HFFc6 (cell line): ENCODE measurements around the gene IGF1R. TPM values are rescaled to one million over a fixed set of nuclear protein-coding genes. Genes with fewer than 3 reads are reported as not detected.

Source experiments
- DNase-seq: peaks from one replicate; pipeline ENCODE4 v3.0.0-alpha.2; 2018
- H3K27ac Mint-ChIP-seq: 2 replicates; pipeline ENCODE4 v1.8.0; 2020; ENCODE audit warnings: mild to moderate bottlenecking, mixed read lengths
- H3K27me3 Mint-ChIP-seq: 2 replicates; pipeline ENCODE4 v1.8.0; 2021; ENCODE audit warnings: mild to moderate bottlenecking, moderate library complexity, mixed read lengths; ENCODE audit not compliant: insufficient read depth
- H3K36me3 Mint-ChIP-seq: 2 replicates; pipeline ENCODE4 v1.8.0; 2021; ENCODE audit warnings: low read depth, mixed read lengths
- H3K4me1 Mint-ChIP-seq: 2 replicates; pipeline ENCODE4 v1.8.0; 2020; ENCODE audit warnings: low read depth, mixed read lengths
- H3K4me3 Mint-ChIP-seq: 2 replicates; pipeline ENCODE4 v1.8.0; 2020; ENCODE audit warnings: mild to moderate bottlenecking, moderate library complexity, mixed read lengths
- H3K9me3 Mint-ChIP-seq: 2 replicates; pipeline ENCODE4 v1.8.0; 2020; ENCODE audit warnings: mild to moderate bottlenecking, mixed read lengths
- total RNA-seq, 6 experiments: library from RNA; stranded (reverse); fragmentation: NEBNext Ultra II Directional; extraction: Animal tissue kit (Norgen Biotek cat#: 25700); gene quantifications; 2 replicates in 1 of 6; 3 replicates in 5 of 6; pipeline ENCODE4 v1.2.3, GENCODE V29; 2021
- TF ChIP-seq, protein P1 (sequence below): fragments of 200-600 bp; sonication (generic); IDR thresholded peaks from 2 replicates; pipeline ENCODE4 v1.5.0; 2021; ENCODE audit warnings: antibody characterized with exemption, mild to moderate bottlenecking

The IGF1R gene
- total RNA-seq, 6 experiments from 2014 or later: 46.7 to 61.9 (median 50.1) TPM

DNA sequence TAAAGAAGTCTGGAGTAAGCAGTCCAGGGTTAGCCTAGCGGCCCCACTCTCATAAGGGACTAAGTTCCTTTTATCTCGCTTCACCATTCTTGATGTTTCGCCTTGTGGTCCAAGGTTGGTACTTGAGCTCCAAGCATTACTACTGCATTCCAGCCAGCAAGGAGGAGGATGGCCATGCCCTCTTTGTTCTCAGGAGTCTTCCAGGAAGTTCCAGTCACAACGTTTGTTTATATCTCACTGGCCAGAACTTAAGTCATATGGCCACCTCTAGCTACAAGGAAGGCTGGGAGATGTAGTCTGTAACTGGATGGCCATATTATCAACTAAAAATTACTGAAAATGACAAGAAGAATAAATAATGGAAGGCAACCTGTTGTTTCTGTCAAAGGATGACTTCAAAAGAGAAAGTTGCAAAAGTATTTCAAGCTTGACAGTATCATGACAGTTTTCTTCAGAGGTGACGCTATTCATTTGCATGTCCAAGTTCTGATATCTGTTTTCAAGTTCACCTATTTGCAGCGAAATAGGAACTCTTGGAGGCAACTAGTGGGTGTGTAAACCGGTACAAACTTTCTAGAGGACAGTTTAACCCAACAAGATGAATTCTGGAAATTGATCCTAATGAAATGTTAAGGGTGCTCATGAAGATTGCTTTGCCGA lies 240.6 kb downstream of the IGF1R start:
- Mint-ChIP-seq H3K27me3 (no peaks in the 10 kb centered on the region), H3K36me3 (peaks cover 14% of the 10 kb centered on the region), H3K4me1 (peaks cover 73% of the 10 kb centered on the region), H3K27ac (peak overlapping the region; percentile 99), H3K4me3 (peak overlapping the region; percentile 87), H3K9me3 (no peaks in the 10 kb centered on the region)
- TF ChIP-seq, protein P1, sequence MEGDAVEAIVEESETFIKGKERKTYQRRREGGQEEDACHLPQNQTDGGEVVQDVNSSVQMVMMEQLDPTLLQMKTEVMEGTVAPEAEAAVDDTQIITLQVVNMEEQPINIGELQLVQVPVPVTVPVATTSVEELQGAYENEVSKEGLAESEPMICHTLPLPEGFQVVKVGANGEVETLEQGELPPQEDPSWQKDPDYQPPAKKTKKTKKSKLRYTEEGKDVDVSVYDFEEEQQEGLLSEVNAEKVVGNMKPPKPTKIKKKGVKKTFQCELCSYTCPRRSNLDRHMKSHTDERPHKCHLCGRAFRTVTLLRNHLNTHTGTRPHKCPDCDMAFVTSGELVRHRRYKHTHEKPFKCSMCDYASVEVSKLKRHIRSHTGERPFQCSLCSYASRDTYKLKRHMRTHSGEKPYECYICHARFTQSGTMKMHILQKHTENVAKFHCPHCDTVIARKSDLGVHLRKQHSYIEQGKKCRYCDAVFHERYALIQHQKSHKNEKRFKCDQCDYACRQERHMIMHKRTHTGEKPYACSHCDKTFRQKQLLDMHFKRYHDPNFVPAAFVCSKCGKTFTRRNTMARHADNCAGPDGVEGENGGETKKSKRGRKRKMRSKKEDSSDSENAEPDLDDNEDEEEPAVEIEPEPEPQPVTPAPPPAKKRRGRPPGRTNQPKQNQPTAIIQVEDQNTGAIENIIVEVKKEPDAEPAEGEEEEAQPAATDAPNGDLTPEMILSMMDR: no peak
- peak; percentile 60 for DNase-seq

DNA sequence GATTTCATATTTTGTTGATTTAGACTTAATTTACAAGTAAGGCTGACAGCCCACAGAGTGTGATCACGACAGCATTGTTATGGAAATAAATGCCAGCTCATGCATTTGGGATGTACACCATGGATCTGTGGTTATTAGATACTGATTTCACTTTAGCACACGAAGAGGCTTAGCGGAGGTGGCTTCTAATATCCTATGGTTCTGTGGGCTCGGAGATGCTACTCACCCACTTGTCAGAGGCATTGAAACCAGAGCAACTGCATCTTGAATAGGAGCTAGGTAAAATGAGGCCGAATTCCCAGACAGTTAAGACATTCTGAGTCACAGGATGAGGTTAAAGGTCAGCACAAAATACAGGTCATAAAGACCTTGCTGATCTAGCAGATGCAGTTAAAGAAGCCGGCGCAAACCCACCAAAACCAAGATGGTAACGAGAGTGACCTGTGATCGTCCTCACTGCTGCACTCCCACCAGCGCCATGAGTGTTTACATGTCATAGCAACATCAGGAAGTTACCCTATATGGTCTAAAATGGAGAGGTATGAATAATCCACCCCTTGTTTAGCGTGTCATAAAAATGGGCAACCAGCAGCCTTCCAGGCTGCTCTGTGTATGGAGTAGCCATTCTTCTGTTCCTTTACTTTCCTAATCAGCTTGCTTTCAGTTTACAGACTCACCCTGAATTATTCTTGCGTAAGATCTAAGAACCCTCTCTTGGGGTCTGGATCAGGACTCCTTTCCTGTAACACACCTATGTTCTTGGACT lies 241.8 kb downstream of the IGF1R start:
- peak; percentile 79 for DNase-seq
- TF ChIP-seq, protein P1: no peak
- no peaks in the 10 kb centered on the region for H3K9me3 Mint-ChIP-seq
- H3K36me3 Mint-ChIP-seq: peaks cover 19% of the 10 kb centered on the region
- peak overlapping the region; percentile 99 for H3K27ac Mint-ChIP-seq
- H3K27me3 Mint-ChIP-seq: peaks cover 1% of the 10 kb centered on the region; the same call in 1 of the 2 replicates
- peak overlapping the region; percentile 87 for H3K4me3 Mint-ChIP-seq
- H3K4me1 Mint-ChIP-seq: peaks cover 71% of the 10 kb centered on the region

DNA sequence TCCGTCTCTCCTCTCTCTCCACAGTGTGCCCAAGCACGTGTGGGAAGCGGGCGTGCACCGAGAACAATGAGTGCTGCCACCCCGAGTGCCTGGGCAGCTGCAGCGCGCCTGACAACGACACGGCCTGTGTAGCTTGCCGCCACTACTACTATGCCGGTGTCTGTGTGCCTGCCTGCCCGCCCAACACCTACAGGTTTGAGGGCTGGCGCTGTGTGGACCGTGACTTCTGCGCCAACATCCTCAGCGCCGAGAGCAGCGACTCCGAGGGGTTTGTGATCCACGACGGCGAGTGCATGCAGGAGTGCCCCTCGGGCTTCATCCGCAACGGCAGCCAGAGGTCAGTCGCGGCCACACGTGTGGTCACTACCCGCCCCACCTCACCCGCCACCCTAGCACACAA lies 243.0 kb downstream of the IGF1R start:
- TF ChIP-seq, protein P1: no peak
- DNase-seq: no peak
- Mint-ChIP-seq H3K9me3 (no peaks in the 10 kb centered on the region), H3K4me3 (no peak overlapping the region), H3K4me1 (peaks cover 78% of the 10 kb centered on the region), H3K27ac (peak overlapping the region; percentile 99), H3K27me3 (peaks cover 1% of the 10 kb centered on the region; the same call in 1 of the 2 replicates), H3K36me3 (peaks cover 19% of the 10 kb centered on the region)

DNA sequence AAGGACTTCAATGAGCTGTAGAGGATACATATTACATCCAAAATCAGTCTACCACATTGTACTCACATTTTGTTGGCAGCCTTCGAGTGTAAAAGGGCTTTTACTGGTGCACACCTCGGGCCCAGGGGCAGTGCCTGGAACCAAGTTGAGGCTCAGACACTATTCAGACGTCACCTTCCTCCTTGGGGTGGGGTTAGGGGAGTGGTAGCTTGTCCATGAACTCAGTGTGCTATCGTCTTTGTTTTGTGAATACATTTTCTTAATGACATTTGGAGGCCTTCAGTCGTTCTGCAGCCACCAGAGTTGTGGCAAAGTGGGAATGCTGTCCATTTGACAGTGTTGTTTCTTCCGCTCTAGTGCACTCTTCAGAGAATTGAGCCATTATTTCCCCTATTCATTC lies 245.1 kb downstream of the IGF1R start:
- H3K36me3 Mint-ChIP-seq: peaks cover 18% of the 10 kb centered on the region
- TF ChIP-seq, protein P1: no peak
- peak overlapping the region; percentile 65 for H3K27ac Mint-ChIP-seq
- H3K27me3 Mint-ChIP-seq: peaks cover 1% of the 10 kb centered on the region; the same call in 1 of the 2 replicates
- DNase-seq: no peak
- peaks cover 89% of the 10 kb centered on the region for H3K4me1 Mint-ChIP-seq
- no peak overlapping the region for H3K4me3 Mint-ChIP-seq
- no peaks in the 10 kb centered on the region for H3K9me3 Mint-ChIP-seq

DNA sequence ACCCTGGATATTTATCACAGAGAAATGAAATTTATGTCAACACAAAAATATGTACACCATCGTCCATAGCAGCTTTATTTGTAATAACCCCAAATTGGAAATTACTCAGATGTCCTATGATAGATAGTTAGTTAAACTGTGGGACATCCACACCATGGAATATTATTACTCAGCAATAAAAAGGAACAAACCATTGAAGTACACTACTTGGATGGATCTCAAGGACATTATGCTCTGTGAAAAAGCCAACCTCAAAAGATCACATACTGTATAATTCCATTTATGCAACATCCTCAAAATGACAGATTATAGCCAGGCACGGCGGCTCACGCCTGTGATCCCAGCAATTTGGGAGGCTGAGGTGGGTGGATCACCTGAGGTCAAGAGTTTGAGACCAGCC lies 246.0 kb downstream of the IGF1R start:
- TF ChIP-seq, protein P1: no peak
- Mint-ChIP-seq H3K36me3 (peaks cover 19% of the 10 kb centered on the region), H3K27me3 (peaks cover 4% of the 10 kb centered on the region; the same call in 1 of the 2 replicates), H3K9me3 (no peaks in the 10 kb centered on the region), H3K4me1 (peaks cover 89% of the 10 kb centered on the region), H3K27ac (peak overlapping the region; percentile 65), H3K4me3 (no peak overlapping the region; the same call in 1 of the 2 replicates)
- DNase-seq: no peak
